ENCODE data around the gene GYS2. TPM values are rescaled to one million over a fixed set of nuclear protein-coding genes. Genes with fewer than 3 reads are reported as not detected.

Gene GYS2
- total RNA-seq, 1 experiment from 2014 or later, result 0.47 TPM

DNA sequence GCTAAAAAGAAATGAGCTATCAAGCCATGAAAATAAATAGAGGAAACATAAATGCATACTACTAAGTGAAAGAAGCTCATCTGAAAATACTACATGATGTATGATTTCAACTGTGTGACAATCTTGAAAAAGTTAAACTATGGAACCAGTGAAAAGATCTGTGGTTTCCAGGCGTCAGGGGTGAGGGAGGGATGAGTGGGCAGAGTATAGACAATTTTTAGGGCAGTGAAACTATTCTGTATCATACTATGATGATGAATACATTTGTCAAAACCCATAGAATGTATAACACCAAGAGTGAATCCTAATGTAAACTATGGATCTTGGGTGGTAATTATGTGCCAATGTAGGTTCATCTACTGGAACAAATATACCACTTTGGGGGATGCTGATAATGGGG, 57.2 kb downstream of the GYS2 start:
- no peaks in the 10 kb centered on the region for H3K36me3 Mint-ChIP-seq (ENCODE audit: insufficient read depth, unreplicated experiment)
- no peak for TF ChIP-seq CTCF (IDR thresholded peaks at IDR 0.05; ENCODE audit: unreplicated experiment)
- BruUV-seq (replicated peaks), result no TSS peak
- H3K9me3 Mint-ChIP-seq (ENCODE audit: unreplicated experiment), result no peaks in the 10 kb centered on the region
- no peak for DNase-seq (ENCODE audit: unreplicated experiment)
- no peaks in the 10 kb centered on the region for H3K27me3 Mint-ChIP-seq (ENCODE audit: insufficient read depth, unreplicated experiment)
- intact Hi-C loops (cut with micrococcal nuclease), result no loop called here
- no peak overlapping the region for H3K27ac Mint-ChIP-seq (ENCODE audit: low read depth, unreplicated experiment)
- ChIA-PET CTCF (no interaction called here), POLR2A (interaction anchor here (0.7 to 1.1 kb wide), 2 partner anchors 12 to 14 kb away, joined by 3 read pairs; no protein-coding TSS in a partner anchor)
- H3K4me1 Mint-ChIP-seq (ENCODE audit: insufficient read depth, unreplicated experiment), result no peaks in the 10 kb centered on the region
- H3K4me3 Mint-ChIP-seq (ENCODE audit: unreplicated experiment), result no peak overlapping the region

- no peaks in the 10 kb centered on the region for H3K4me1 Mint-ChIP-seq (ENCODE audit: insufficient read depth, unreplicated experiment)
- ChIA-PET CTCF (no interaction called here), POLR2A (interaction anchor here (0.6 to 1.1 kb wide), 2 partner anchors 15 to 957 kb away, joined by 3 to 4 read pairs; no protein-coding TSS in a partner anchor)
- intact Hi-C loops (cut with micrococcal nuclease), result no loop called here
- no peak for TF ChIP-seq CTCF (IDR thresholded peaks at IDR 0.05; ENCODE audit: unreplicated experiment)
- no peaks in the 10 kb centered on the region for H3K36me3 Mint-ChIP-seq (ENCODE audit: insufficient read depth, unreplicated experiment)
- H3K27me3 Mint-ChIP-seq (ENCODE audit: insufficient read depth, unreplicated experiment), result no peaks in the 10 kb centered on the region
- H3K9me3 Mint-ChIP-seq (ENCODE audit: unreplicated experiment), result no peaks in the 10 kb centered on the region
- DNase-seq (ENCODE audit: unreplicated experiment), result no peak
- no TSS peak for BruUV-seq (replicated peaks)
- no peak overlapping the region for H3K27ac Mint-ChIP-seq (ENCODE audit: low read depth, unreplicated experiment)
- H3K4me3 Mint-ChIP-seq (ENCODE audit: unreplicated experiment), result no peak overlapping the region
These were observed 57.9 kb downstream of the GYS2 start for GRCh38 chr12:21546716-21547115.

- ChIA-PET CTCF (no interaction called here), POLR2A (interaction anchor here (1.5 kb wide), 1 partner anchor 14 kb away, joined by 3 read pairs; no protein-coding TSS in a partner anchor)
- no peaks in the 10 kb centered on the region for H3K4me1 Mint-ChIP-seq (ENCODE audit: insufficient read depth, unreplicated experiment)
- H3K9me3 Mint-ChIP-seq (ENCODE audit: unreplicated experiment), result no peaks in the 10 kb centered on the region
- H3K27me3 Mint-ChIP-seq (ENCODE audit: insufficient read depth, unreplicated experiment), result no peaks in the 10 kb centered on the region
- TF ChIP-seq CTCF (IDR thresholded peaks at IDR 0.05; ENCODE audit: unreplicated experiment), result no peak
- H3K27ac Mint-ChIP-seq (ENCODE audit: low read depth, unreplicated experiment), result no peak overlapping the region
- no TSS peak for BruUV-seq (replicated peaks)
- no peak for DNase-seq (ENCODE audit: unreplicated experiment)
- no peak overlapping the region for H3K4me3 Mint-ChIP-seq (ENCODE audit: unreplicated experiment)
- no peaks in the 10 kb centered on the region for H3K36me3 Mint-ChIP-seq (ENCODE audit: insufficient read depth, unreplicated experiment)
- intact Hi-C loops (cut with micrococcal nuclease), result no loop called here
These were observed 59.1 kb downstream of the GYS2 start for GRCh38 chr12:21545557-21545956.

- no peak for DNase-seq (ENCODE audit: unreplicated experiment)
These were observed 61.5 kb downstream of the GYS2 start for GRCh38 chr12:21543151-21543550.

More at GRCh38 chr12:21543151-21543550, 61.5 kb downstream of the GYS2 start:
- H3K27me3 Mint-ChIP-seq (ENCODE audit: insufficient read depth, unreplicated experiment), result no peaks in the 10 kb centered on the region
- CTCF ChIA-PET, result interaction anchor here (0.6 kb wide), 1 partner anchor 1646 kb away, joined by 3 read pairs; no protein-coding TSS in a partner anchor
- no TSS peak for BruUV-seq (replicated peaks)
- no peaks in the 10 kb centered on the region for H3K36me3 Mint-ChIP-seq (ENCODE audit: insufficient read depth, unreplicated experiment)
- TF ChIP-seq CTCF (IDR thresholded peaks at IDR 0.05; ENCODE audit: unreplicated experiment), result no peak
- intact Hi-C loops (cut with micrococcal nuclease), result no loop called here
- peaks cover 13% of the 10 kb centered on the region for H3K4me1 Mint-ChIP-seq (ENCODE audit: insufficient read depth, unreplicated experiment)
- POLR2A ChIA-PET, result interaction anchor here (1.0 to 1.5 kb wide), 3 partner anchors 17 to 41 kb away, joined by 3 to 6 read pairs (median 3); partner anchors contain the start of genes GOLT1B and RECQL
- H3K4me3 Mint-ChIP-seq (ENCODE audit: unreplicated experiment), result no peak overlapping the region
- no peak overlapping the region for H3K27ac Mint-ChIP-seq (ENCODE audit: low read depth, unreplicated experiment)
- no peaks in the 10 kb centered on the region for H3K9me3 Mint-ChIP-seq (ENCODE audit: unreplicated experiment)

Data from MCF 10A (cell line).